HG03342 (cell line): Measurements from ENCODE around the gene ASB4.
"Not testable (repeated sequence)": the region's sequence is repeated elsewhere in the genome, so short reads cannot be mapped to it uniquely, and the experiment has no call there.

Source experiments
- ATAC-seq: cut with Tn5 transposase; IDR thresholded peaks from one replicate; pipeline ENCODE4 v1.9.1; 2021; ENCODE audit warnings: mild to moderate bottlenecking, moderate library complexity; ENCODE audit not compliant: unreplicated experiment

ASB4 gene

DNA sequence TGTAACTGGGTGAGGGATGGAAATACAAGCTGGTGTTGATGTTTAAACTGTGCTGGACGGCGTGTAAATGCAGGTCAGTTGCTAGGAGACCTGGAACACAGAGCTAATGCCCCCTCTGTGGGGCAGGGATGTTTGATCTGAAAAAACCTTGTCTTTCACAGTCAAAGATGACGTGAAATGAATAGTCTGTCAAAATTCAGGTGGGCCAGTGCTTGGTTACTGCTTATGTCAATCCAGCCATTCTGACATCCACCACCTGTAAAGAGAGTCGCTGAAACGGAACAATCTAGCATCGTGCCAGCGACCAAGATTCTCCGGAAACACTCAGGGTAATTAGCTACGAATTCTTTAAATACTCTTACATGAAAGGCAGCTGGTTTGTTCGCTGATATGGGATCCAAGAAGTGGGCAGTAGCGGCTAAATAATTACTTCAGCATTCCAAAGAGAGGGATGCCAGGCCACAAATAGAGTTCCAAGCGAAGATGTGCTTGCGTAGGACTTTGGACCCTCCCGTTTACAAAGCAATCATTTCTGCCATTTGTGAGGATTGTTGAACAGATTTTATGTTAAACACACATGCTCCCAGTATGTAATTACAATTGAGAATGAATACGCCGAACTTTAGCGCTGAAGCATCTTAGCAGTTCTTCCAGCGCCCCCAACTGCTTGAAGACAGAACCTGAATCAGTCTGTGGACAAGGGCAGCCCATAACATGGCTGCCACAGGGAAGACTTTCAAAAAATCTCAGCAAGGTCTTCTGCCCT is 7.3 kb upstream of the ASB4 start:
- no peak for ATAC-seq

GRCh38 chr7:95479992-95480624 is 5.6 kb upstream of the ASB4 start:
- ATAC-seq = peak; percentile 77

DNA sequence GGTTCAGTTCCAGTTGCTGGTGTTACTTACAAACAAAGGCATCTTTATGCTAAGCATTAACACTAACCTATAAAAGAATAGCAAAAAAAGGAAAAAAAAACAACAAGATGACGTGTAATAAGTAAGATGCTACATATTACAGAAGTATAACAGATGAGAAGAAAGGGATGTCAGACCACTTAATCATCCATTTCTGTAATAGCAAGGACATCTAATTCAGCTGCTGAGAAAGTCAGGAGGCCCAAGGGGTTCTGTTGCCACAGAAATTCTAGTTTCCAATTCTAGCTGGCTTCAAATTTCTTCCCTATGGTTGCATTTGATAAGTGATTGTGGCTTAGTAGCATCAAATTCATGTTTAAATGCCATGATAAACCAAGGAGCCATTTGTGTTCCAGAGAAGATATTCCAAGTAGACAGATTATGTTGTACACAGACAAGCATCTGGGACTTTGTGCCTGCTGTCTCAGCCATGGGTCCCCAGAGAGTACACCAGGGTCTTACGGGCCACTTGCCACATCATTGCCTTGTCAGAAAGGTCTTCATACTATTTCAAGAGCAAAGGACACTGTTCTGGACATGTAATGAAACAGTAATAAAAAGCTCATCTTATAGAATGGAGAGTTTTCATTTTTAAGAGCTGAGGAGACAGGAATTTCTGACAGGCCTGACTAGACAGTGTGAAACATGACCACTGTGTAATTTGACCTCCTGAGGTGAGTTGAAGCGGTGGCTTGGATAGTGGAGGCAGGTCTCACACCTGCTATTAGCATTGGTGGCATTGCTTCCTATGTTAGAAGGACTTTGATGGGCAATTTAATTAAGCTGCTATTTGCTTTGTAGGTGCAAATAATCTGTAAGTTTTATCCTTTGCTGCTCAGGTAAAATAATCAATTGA is 4.2 kb upstream of the ASB4 start:
- no peak for ATAC-seq

- no peak for ATAC-seq
Observed at GRCh38 chr7:95482424-95482823, 3.3 kb upstream of the ASB4 start.

DNA sequence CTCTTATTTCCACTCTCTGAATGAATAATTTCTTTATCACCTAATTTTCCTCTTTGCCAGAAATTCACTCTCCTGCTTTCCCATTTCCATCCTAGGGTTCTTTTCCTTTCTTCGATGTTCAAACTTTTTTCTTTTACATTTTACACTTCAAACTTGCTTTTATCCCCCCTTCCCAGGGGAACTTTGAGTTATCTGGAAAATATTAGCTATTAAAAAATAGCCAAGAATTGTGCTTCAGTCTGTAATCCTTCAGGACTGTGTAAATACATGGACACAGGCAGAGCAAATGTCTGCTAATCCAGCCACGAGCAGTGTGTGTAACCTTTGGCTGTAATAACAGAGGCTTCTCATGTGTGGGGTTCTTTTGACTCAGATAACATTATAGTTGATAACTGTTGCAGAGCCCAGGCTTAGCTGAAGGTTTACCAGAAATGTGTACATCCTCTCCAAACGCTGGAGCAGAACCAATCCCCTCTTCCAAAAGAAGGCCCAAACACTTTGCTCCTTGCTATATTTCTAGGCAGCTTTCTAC is 4.6 kb downstream of the ASB4 start:
- no peak for ATAC-seq

DNA sequence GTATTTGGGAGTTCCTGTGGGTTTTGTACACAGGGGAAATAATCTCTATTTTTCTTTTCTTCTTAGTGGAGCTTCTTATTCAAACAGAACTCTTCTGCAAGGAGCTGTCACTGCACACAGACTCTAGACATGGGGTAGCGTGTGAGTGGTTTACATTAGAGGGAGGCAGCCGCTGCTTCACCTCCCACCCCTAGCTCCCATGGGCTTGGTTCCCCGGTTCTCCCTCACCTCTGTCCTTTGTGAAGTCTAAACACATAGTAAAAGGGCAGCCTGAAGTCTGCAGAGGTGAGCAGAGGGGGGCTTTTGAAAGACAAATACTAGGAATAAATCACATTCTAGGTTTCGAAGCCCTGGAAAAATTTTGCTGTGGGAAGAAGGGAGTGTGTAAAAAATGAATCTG is 5.5 kb downstream of the ASB4 start:
- no peak for ATAC-seq

DNA sequence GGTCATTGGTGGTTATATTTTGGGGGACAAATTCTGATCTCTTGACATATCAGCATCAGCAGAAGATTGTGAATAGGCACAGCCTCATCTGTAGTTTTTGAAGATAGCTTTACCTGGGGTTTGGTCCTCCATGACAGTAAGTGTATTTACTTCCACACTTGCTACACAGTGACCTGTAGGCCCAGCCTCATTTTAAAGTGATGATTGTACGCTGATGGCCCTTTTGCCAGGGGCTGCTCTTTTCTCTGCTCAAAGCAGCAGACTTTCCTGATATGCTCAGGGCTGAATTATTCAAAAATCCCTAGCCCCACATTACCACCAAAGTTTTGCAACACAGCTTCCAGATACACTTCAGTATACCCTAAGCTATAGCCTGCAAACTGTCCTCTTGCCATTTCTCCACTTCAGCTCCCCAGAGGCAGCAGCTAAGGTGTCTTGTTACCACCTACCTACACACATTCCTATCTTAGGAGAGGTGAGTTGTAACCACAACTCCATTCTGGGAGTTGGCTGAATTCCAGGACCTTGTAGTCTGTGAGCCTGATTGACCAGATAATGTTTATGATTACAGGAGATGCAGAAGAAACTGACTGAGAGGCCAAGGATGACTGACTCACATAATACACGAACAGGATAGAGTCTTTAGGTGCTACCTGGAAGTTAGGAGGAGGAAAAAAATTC is 6.0 kb downstream of the ASB4 start:
- ATAC-seq = no peak

- no peak for ATAC-seq
Observed at GRCh38 chr7:95493247-95493646, 7.5 kb downstream of the ASB4 start.

- ATAC-seq = no peak
Observed at GRCh38 chr7:95493844-95494243, 8.1 kb downstream of the ASB4 start.

GRCh38 chr7:95501261-95501832 is 15.6 kb downstream of the ASB4 start:
- peak; percentile 87 for ATAC-seq

- no peak for ATAC-seq
Observed at GRCh38 chr7:95502403-95502802, 16.7 kb downstream of the ASB4 start.

- no peak for ATAC-seq
Observed at GRCh38 chr7:95503271-95504131, 17.8 kb downstream of the ASB4 start.

DNA sequence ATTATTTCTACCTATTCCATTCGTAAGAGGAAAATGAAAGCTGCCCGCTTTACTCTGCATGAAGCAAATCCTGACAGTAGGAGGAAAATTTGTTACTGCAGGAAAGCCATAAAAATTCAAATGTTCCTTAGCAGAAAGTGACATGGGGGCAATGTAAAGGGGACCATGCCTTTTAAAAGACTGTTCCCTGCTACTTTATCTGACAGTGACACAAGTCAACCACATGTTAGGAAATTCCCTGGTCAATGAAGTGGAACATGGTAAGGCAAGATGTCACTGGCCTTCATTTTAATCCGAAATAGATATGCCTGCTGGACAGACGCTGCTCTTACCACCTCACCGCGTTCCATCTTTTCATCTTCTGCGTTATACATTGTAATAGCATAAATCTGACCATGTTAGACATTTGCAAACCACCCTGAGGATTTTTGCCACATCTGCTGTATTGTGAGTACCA is 18.4 kb downstream of the ASB4 start:
- not testable (repeated sequence) for ATAC-seq

DNA sequence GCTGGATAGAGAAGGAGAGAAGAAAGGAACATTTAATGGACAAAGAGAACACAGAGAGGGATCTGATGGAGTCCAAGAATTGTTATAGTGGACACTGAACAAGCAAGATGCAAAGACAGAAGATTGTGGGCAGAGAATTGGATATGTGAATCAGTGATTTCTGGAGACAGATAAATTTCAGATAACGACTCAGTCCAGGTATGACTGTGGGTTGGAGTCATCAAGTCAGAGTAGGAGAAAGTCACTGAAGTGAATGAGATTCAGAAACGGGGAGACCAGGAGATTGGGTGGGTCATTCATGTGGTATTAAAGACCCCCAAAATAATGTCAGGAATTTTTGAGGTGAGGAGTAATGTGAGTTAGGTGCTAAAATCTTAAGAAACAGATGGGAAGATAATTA is 23.0 kb downstream of the ASB4 start:
- peak; percentile 25 for ATAC-seq

GRCh38 chr7:95509199-95509598 is 23.5 kb downstream of the ASB4 start:
- ATAC-seq = peak; percentile 78

GRCh38 chr7:95511716-95512260 is 26.0 kb downstream of the ASB4 start:
- peak; percentile 83 for ATAC-seq

- ATAC-seq = peak; percentile 74
Observed at GRCh38 chr7:95517458-95517857, 31.7 kb downstream of the ASB4 start.

- ATAC-seq = peak; percentile 28
Observed at GRCh38 chr7:95517870-95518269, 32.1 kb downstream of the ASB4 start.

GRCh38 chr7:95520136-95520535 is 34.4 kb downstream of the ASB4 start:
- ATAC-seq = no peak
